Subcutaneous abdominal adipose tissue (tissue), 5 donors: ENCODE data around the gene ZNF205.
A peak's percentile ranks its signal among the peaks of the same experiment; 100 is the strongest.

Source experiments
- H3K27ac ChIP-seq: one replicate; pipeline ENCODE4 v1.7.0; 2013; ENCODE audit warnings: low read depth, mild to moderate bottlenecking, inconsistent platforms, low read length, moderate library complexity
- H3K27me3 ChIP-seq, 5 donors: one replicate each; pipeline ENCODE4 v1.7.0; 2013; ENCODE audit warnings: low read length in 5 of 5, inconsistent platforms in 1 of 5; ENCODE audit not compliant: control insufficient read depth in 5 of 5, insufficient read depth in 4 of 5
- H3K36me3 ChIP-seq, 5 donors: one replicate each; pipeline ENCODE4 v1.7.0; 2013; ENCODE audit warnings: low read length in 5 of 5; ENCODE audit not compliant: control insufficient read depth in 5 of 5, insufficient read depth in 5 of 5
- H3K4me1 ChIP-seq, 5 donors: one replicate each; pipeline ENCODE4 v1.7.0; 2013; ENCODE audit warnings: low read length in 5 of 5, mild to moderate bottlenecking in 3 of 5, moderate library complexity in 1 of 5; ENCODE audit not compliant: control insufficient read depth in 5 of 5, insufficient read depth in 5 of 5
- H3K4me3 ChIP-seq, 5 donors: one replicate each; pipeline ENCODE4 v1.7.0; 2013; ENCODE audit warnings: low read length in 5 of 5, low read depth in 1 of 5
- H3K9ac ChIP-seq, 5 donors: one replicate each; pipeline ENCODE4 v1.7.0; 2013; ENCODE audit warnings: low read length in 5 of 5, mild to moderate bottlenecking in 4 of 5, moderate library complexity in 3 of 5
- H3K9me3 ChIP-seq, 5 donors: one replicate each; pipeline ENCODE4 v1.7.0; 2013; ENCODE audit warnings: low read length in 5 of 5; ENCODE audit not compliant: control insufficient read depth in 5 of 5
- donor health status: healthy.
- donor health status: healthy.
- donor health status: healthy.
- donor health status: healthy.
- donor health status: healthy.

Gene ZNF205

GRCh38 chr16:3119286-3119685 lies 6.9 kb downstream of the ZNF205 start:
- no peak overlapping the region for H3K27ac ChIP-seq
- H3K27me3 ChIP-seq, result peaks cover 0 to 2% (median 0%) of the 10 kb centered on the region in 5 donors
- H3K9me3 ChIP-seq, result no peaks in the 10 kb centered on the region
- H3K4me1 ChIP-seq, result peaks cover 0 to 11% (median 9%) of the 10 kb centered on the region in 5 donors
- peaks cover 0 to 55% (median 48%) of the 10 kb centered on the region in 5 donors for H3K36me3 ChIP-seq
- no peak overlapping the region for H3K9ac ChIP-seq
- no peak overlapping the region for H3K4me3 ChIP-seq

DNA sequence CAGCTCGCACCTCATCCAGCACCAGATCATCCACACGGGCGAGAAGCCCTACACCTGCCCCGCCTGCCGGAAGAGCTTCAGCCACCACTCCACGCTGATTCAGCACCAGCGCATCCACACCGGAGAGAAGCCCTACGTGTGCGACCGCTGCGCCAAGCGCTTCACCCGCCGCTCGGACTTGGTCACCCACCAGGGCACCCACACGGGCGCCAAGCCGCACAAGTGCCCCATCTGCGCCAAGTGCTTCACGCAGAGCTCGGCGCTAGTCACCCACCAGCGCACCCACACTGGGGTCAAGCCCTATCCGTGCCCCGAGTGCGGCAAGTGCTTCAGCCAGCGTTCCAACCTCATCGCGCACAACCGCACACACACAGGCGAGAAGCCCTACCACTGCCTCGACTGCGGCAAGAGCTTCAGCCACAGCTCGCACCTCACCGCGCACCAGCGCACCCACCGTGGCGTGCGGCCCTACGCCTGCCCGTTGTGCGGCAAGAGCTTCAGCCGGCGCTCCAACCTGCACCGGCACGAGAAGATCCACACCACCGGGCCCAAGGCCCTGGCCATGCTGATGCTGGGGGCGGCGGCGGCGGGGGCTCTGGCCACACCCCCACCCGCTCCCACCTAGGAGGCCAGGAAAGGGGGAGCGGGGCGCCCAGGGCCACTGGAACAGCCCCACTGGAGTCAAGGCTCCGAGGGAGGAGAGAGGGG lies 7.5 kb downstream of the ZNF205 start:
- no peaks in the 10 kb centered on the region for H3K9me3 ChIP-seq
- H3K27me3 ChIP-seq, result peaks cover 0 to 2% (median 0%) of the 10 kb centered on the region in 5 donors
- peaks cover 0 to 53% (median 46%) of the 10 kb centered on the region in 5 donors for H3K36me3 ChIP-seq
- no peak overlapping the region for H3K4me3 ChIP-seq
- H3K4me1 ChIP-seq, result peaks cover 0 to 14% (median 11%) of the 10 kb centered on the region in 5 donors
- no peak overlapping the region for H3K9ac ChIP-seq
- H3K27ac ChIP-seq, result no peak overlapping the region

- H3K36me3 ChIP-seq, result peaks cover 0 to 47% (median 41%) of the 10 kb centered on the region in 5 donors
- peaks cover 0 to 20% (median 15%) of the 10 kb centered on the region in 5 donors for H3K4me1 ChIP-seq
- no peak overlapping the region for H3K4me3 ChIP-seq
- H3K27me3 ChIP-seq, result peaks cover 0 to 2% (median 0%) of the 10 kb centered on the region in 5 donors
- H3K9me3 ChIP-seq, result no peaks in the 10 kb centered on the region
- no peak overlapping the region for H3K27ac ChIP-seq
- no peak overlapping the region for H3K9ac ChIP-seq
These were observed 8.0 kb downstream of the ZNF205 start for GRCh38 chr16:3120435-3120834.

DNA sequence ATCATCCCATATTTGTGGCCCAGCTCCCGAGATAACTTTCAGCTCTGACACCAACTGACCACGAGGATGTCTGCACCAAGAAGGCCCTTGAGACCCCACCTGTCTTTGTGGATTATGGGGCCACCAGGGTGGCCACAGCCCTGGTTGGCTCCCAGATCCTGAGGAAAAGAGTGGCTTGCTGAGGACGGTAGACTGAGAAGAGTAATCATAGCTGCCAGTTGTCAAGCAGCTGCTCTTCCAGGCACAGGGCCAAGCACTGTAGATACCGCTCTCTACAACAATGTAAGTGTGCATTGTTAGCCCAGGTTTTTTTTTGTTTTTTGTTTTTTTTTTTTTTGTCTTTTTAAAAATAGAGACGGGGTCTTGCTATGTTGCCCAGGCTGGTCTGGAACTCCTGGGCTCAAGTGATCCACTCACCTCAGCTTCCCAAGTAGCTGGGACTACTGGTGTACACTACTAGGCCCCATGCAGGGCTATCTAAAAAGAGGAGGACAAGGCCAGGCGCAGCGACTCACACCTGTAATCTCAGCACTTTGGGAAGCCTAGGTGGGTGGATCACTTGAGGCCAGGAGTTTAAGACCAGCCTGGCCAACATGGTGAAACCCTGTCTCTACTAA lies 9.6 kb downstream of the ZNF205 start:
- H3K9me3 ChIP-seq, result no peaks in the 10 kb centered on the region
- H3K4me3 ChIP-seq, result no peak overlapping the region
- peaks cover 0 to 21% (median 15%) of the 10 kb centered on the region in 5 donors for H3K4me1 ChIP-seq
- no peak overlapping the region for H3K27ac ChIP-seq
- peaks cover 0 to 34% (median 31%) of the 10 kb centered on the region in 5 donors for H3K36me3 ChIP-seq
- peaks cover 0 to 2% (median 0%) of the 10 kb centered on the region in 5 donors for H3K27me3 ChIP-seq
- H3K9ac ChIP-seq, result no peak overlapping the region

GRCh38 chr16:3122926-3123570 lies 10.7 kb downstream of the ZNF205 start:
- H3K4me1 ChIP-seq, result peaks cover 0 to 21% (median 15%) of the 10 kb centered on the region in 5 donors
- H3K9me3 ChIP-seq, result no peaks in the 10 kb centered on the region
- H3K4me3 ChIP-seq, result no peak overlapping the region
- H3K27ac ChIP-seq, result no peak overlapping the region
- peaks cover 0 to 29% (median 27%) of the 10 kb centered on the region in 5 donors for H3K36me3 ChIP-seq
- peak overlapping the region in 1 of 5 donors; percentile 10 for H3K9ac ChIP-seq
- H3K27me3 ChIP-seq, result peaks cover 0 to 2% (median 0%) of the 10 kb centered on the region in 5 donors

GRCh38 chr16:3123986-3124886 lies 11.8 kb downstream of the ZNF205 start:
- Histone ChIP-seq H3K9me3 (no peaks in the 10 kb centered on the region), H3K4me3 (peak overlapping the region; percentile 73 to 95 (median 89)), H3K4me1 (peaks cover 2 to 29% (median 25%) of the 10 kb centered on the region in 5 donors), H3K9ac (peak overlapping the region; percentile 16 to 79 (median 66)), H3K36me3 (peaks cover 0 to 17% (median 16%) of the 10 kb centered on the region in 5 donors), H3K27ac (peak overlapping the region; percentile 62), H3K27me3 (peaks cover 0 to 2% (median 0%) of the 10 kb centered on the region in 5 donors)

- H3K9me3 ChIP-seq, result no peaks in the 10 kb centered on the region
- no peak overlapping the region for H3K9ac ChIP-seq
- H3K36me3 ChIP-seq, result peaks cover 0 to 5% (median 2%) of the 10 kb centered on the region in 5 donors
- H3K4me1 ChIP-seq, result peaks cover 5 to 38% (median 33%) of the 10 kb centered on the region in 5 donors
- H3K4me3 ChIP-seq, result no peak overlapping the region
- H3K27me3 ChIP-seq, result peaks cover 0 to 2% (median 0%) of the 10 kb centered on the region in 5 donors
- no peak overlapping the region for H3K27ac ChIP-seq
These were observed 15.4 kb downstream of the ZNF205 start for GRCh38 chr16:3127745-3128144.

DNA sequence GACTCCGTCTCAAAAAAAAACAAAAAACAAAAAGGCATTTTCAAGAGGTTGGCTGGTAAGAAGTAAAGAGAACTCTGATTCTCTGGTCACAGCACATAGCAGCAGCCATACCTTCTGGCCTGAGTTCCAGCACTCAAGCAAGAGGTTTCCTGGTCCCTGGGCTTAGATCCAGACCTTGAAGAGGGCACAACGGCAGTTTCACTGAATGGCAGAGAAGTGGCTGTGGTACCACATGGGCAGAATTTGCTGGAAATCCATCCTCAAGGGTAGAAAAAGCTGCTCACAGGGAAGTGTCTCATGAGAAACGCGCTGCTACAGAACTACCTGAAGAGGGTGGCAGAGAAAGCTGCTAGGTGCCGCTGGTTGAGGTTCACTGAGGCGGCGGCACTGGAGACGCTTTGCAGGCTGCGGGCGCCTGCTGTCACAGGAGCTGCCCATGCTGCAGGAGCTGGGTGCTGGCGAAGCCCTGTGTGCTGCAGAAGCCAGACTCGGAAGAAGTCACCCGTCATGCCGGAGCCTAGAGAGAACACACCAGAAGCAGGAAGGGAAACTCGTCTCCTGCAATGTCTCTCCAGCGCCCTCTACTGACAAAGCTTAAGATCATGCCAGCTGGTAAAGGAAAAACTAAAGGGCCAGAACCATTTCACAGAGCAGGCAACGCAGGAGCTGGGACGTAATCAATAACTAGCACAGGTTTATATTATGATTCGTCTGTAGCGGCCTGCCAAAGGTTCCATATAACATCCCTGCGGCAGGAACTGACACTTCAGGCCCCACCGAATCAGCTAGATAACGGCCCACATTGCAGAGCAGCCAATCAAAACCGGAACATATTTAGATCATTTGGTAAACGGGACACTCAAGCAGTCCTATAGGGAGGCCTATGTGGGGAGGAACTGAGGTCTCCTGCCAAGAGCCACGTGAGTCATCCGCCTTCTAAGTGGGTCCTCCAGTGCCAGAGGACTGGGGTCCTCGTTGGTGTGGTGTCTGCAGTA lies 17.0 kb downstream of the ZNF205 start:
- H3K9ac ChIP-seq, result peak overlapping the region; percentile 63 to 78 (median 70)
- no peaks in the 10 kb centered on the region for H3K9me3 ChIP-seq
- H3K27me3 ChIP-seq, result no peaks in the 10 kb centered on the region
- H3K27ac ChIP-seq, result peak overlapping the region; percentile 76
- H3K4me1 ChIP-seq, result peaks cover 7 to 38% (median 34%) of the 10 kb centered on the region in 5 donors
- H3K4me3 ChIP-seq, result peak overlapping the region; percentile 66 to 82 (median 74)
- H3K36me3 ChIP-seq, result peaks cover 0 to 5% (median 2%) of the 10 kb centered on the region in 5 donors
